SK-N-SH (cell line): Measurements from ENCODE around the gene FOXO1. TPM values are rescaled to one million over a fixed set of nuclear protein-coding genes. Genes with fewer than 3 reads are reported as not detected.
A peak's percentile ranks its signal among the peaks of the same experiment; 100 is the strongest.
"Not testable (repeated sequence)": the region's sequence is repeated elsewhere in the genome, so short reads cannot be mapped to it uniquely, and the experiment has no call there.

ENCODE experiments used
- CTCF ChIA-PET: fragments of 300-600, 350-600 bp; formaldehyde crosslinking; extraction: SDS; loops from one replicate; lab custom pipeline; 2021; lab: Yijun Ruan, JAX
- POLR2A ChIA-PET: fragments of 350-600 bp; sonication (Branson Sonifier 250); formaldehyde crosslinking; extraction: SDS; loops from one replicate; lab custom pipeline; 2020; ENCODE audit warnings: antibody characterized with exemption, inconsistent platforms; lab: Yijun Ruan, JAX
- DNase-seq: peaks from one replicate; pipeline ENCODE4 v3.0.0; 2012
- H2AFZ ChIP-seq: fragments of 200-600 bp; sonication (generic); 2 replicates; pipeline ENCODE4 v1.8.1; 2016; ENCODE audit warnings: antibody characterized with exemption, mild to moderate bottlenecking, low read depth
- H3F3A ChIP-seq: fragments of 200-600 bp; sonication (generic); replicated peaks from 2 replicates; pipeline ENCODE3; 2016; ENCODE audit warnings: antibody characterized with exemption, mild to moderate bottlenecking; ENCODE audit not compliant: insufficient read depth
- H3K27ac ChIP-seq, 2 experiments: fragments of 200-500 bp in 1 of 2; fragments of 200-600 bp in 1 of 2; sonication (Bioruptor generic) in 1 of 2; sonication (generic), shearing (Covaris generic) in 1 of 2; 2 replicates each; pipeline versions ENCODE4 v1.5.1 to v1.6.1; 2014 to 2016; ENCODE audit warnings: low read depth in 2 of 2, inconsistent platforms in 1 of 2, low read length in 1 of 2, mild to moderate bottlenecking in 1 of 2, mixed read lengths in 1 of 2
- H3K27me3 ChIP-seq: fragments of 200-600 bp; sonication (generic), shearing (Covaris generic); 2 replicates; pipeline ENCODE4 v1.6.1; 2016; ENCODE audit warnings: mixed run types; ENCODE audit not compliant: insufficient read depth
- H3K36me3 ChIP-seq, 2 experiments: fragments of 200-500 bp in 1 of 2; fragments of 200-600 bp in 1 of 2; sonication (Bioruptor generic) in 1 of 2; sonication (generic) in 1 of 2; replicated peaks in 1 of 2; 2 replicates each; pipeline versions ENCODE3 to v1.5.1; 2014 to 2016; ENCODE audit warnings: low read length in 1 of 2, mild to moderate bottlenecking in 1 of 2; ENCODE audit not compliant: insufficient read depth in 2 of 2, control insufficient read depth in 1 of 2
- H3K4me1 ChIP-seq, 2 experiments: fragments of 200-500 bp in 1 of 2; fragments of 200-600 bp in 1 of 2; sonication (Bioruptor generic) in 1 of 2; sonication (generic), shearing (Covaris generic) in 1 of 2; 2 replicates each; pipeline versions ENCODE4 v1.5.1 to v1.6.1; 2014 to 2016; ENCODE audit warnings: low read depth in 1 of 2, low read length in 1 of 2, mixed run types in 1 of 2; ENCODE audit not compliant: insufficient read depth in 2 of 2, control insufficient read depth in 1 of 2
- H3K4me2 ChIP-seq: fragments of 200-600 bp; sonication (generic), shearing (Covaris generic); 2 replicates; pipeline ENCODE4 v1.6.1; 2017; ENCODE audit warnings: mixed run types
- H3K4me3 ChIP-seq, 2 experiments: fragments of 200-500 bp in 1 of 2; fragments of 200-600 bp in 1 of 2; sonication (Bioruptor generic) in 1 of 2; sonication (generic), shearing (Covaris generic) in 1 of 2; 2 replicates each; pipeline versions ENCODE4 v1.5.1 to v1.8.1; 2014 to 2016; ENCODE audit warnings: low read depth in 2 of 2, inconsistent platforms in 1 of 2, low read length in 1 of 2, mild to moderate bottlenecking in 1 of 2, mixed read lengths in 1 of 2, moderate library complexity in 1 of 2
- H3K79me2 ChIP-seq: fragments of 200-600 bp; sonication (generic); 2 replicates; pipeline ENCODE4 v1.8.1; 2017; ENCODE audit warnings: mild to moderate bottlenecking; ENCODE audit not compliant: insufficient read depth
- H3K9ac ChIP-seq: fragments of 200-600 bp; sonication (generic); 2 replicates; pipeline ENCODE4 v1.6.1; 2017; ENCODE audit warnings: mixed run types
- H3K9me2 ChIP-seq: fragments of 200-600 bp; sonication (generic); 2 replicates; pipeline ENCODE4 v1.6.1; 2017; ENCODE audit warnings: mixed run types
- H3K9me3 ChIP-seq: fragments of 200-600 bp; sonication (generic); 2 replicates; pipeline ENCODE4 v1.6.1; 2017; ENCODE audit warnings: mixed run types, mild to moderate bottlenecking, moderate library complexity
- H4K20me1 ChIP-seq: fragments of 200-600 bp; sonication (generic); 2 replicates; pipeline ENCODE4 v1.6.1; 2017; ENCODE audit warnings: mild to moderate bottlenecking, mixed run types; ENCODE audit not compliant: insufficient read depth
- ELF1 ChIP-seq: IDR thresholded peaks from 2 replicates; pipeline ENCODE4 v1.4.0; 2012
- MAX ChIP-seq: IDR thresholded peaks from 2 replicates; pipeline ENCODE4 v1.4.0; 2012; ENCODE audit warnings: low read depth
- MEF2A ChIP-seq: IDR thresholded peaks from 2 replicates; pipeline ENCODE4 v1.4.0; 2012; ENCODE audit warnings: low read depth, borderline replicate concordance
- NFIC ChIP-seq: IDR thresholded peaks from 2 replicates; pipeline ENCODE4 v1.4.0; 2012; ENCODE audit warnings: borderline replicate concordance
- RFX5 ChIP-seq: IDR thresholded peaks from 2 replicates; pipeline ENCODE4 v1.6.1; 2012; ENCODE audit warnings: mild to moderate bottlenecking, improper control_type of control experiment, low read length
- RXRA ChIP-seq: IDR thresholded peaks from 2 replicates; pipeline ENCODE4 v1.4.0; 2012; ENCODE audit warnings: low read depth, mild to moderate bottlenecking, borderline replicate concordance
- USF2 ChIP-seq: fragments of 150-350 bp; IDR thresholded peaks from 2 replicates; pipeline ENCODE4 v1.6.1; 2017; ENCODE audit warnings: antibody characterized with exemption, low read length, low read depth, borderline replicate concordance
- WGBS: methylation state at CpG from one replicate; pipeline ENCODE4 v1.1.6; 2017; ENCODE audit warnings: low lambda C conversion rate; 5-methylcytosine and 5-hydroxymethylcytosine counted together
- polyA plus RNA-seq, 3 experiments: library from polyadenylated mRNA; depleted of rRNA; stranded (reverse); fragments of >200 nt; gene quantifications; 2 replicates each; pipeline ENCODE4 v1.2.3, GENCODE V29; 2012

Gene FOXO1
- polyA plus RNA-seq, 1 of the 3 experiments (the other 2 are of a cell fraction) = 1.8 TPM

DNA sequence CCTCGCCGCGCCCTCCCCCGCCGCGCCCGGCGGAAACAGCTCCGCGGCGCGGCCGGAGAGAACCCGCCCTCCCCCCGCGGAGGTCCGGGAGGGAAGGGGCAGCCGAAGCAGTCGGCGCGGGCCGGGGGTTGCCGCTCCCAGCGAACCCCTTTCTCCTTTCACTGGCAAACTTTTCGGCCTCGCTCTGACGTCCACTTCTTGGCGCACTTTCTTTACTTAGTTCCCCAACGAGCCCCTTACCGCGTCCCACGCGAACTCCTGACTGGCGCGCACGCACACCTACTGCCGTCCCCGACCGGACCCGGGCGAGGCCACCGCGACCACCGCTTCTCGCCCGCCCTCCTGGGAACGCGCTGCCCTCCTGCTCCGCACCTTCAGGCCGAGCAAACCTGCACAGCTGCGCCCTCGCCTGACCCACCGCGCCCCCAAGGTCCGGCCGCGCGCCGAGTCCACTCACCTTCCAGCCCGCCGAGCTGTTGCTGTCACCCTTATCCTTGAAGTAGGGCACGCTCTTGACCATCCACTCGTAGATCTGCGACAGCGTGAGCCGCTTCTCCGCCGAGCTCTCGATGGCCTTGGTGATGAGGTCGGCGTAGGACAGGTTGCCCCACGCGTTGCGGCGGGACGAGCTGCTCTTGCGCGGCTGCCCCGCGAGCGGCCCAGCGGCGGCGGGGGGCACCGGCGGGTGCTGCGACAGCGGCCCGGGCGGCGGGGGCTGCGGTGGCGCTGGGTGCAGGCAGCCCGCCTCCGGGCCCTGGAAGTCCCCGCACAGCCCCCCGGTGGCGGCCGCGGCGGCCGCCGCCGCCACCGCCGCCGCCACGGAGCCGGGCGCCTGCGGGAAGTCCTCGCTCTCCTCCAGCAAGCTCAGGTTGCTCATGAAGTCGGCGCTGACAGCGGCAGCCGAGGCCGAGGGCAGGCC, 1.1 kb downstream of the FOXO1 start:
- CTCF ChIA-PET = interaction anchor here (0.6 to 1.3 kb wide), 3 partner anchors 13 to 596 kb away, joined by 3 to 5 read pairs (median 3); no protein-coding TSS in a partner anchor
- H3F3A ChIP-seq = peaks cover 5% of the 10 kb centered on the region
- H3K9me3 ChIP-seq = no peaks in the 10 kb centered on the region
- peak overlapping the region; percentile 71 to 88 for H3K4me3 ChIP-seq
- H3K27ac ChIP-seq = peak overlapping the region in 1 of 2 experiments; percentile 72; a peak in 2 of 4 replicates
- peak overlapping the region; percentile 96; the same call in 1 of the 2 replicates for H2AFZ ChIP-seq
- POLR2A ChIA-PET = interaction anchor here (1.2 kb wide), 1 partner anchor 602 kb away, joined by 3 read pairs; no protein-coding TSS in a partner anchor
- no peaks in the 10 kb centered on the region for H3K36me3 ChIP-seq
- TF ChIP-seq USF2 = no peak
- 0 out of 2 replicates have a peak, but pooled peaks have one; percentile 1 for TF ChIP-seq MAX
- no peak for TF ChIP-seq MEF2A
- no peak for TF ChIP-seq NFIC
- H3K79me2 ChIP-seq = peaks cover 40% of the 10 kb centered on the region
- DNase-seq = peak; percentile 65
- peaks cover 10 to 13% of the 10 kb centered on the region in 2 experiments; a peak in 2 of 4 replicates for H3K4me1 ChIP-seq
- peak overlapping the region; percentile 72 for H3K9ac ChIP-seq
- no peaks in the 10 kb centered on the region; the same call in 1 of the 2 replicates for H4K20me1 ChIP-seq
- WGBS = 0% methylated on average over 25 of the region's 117 CpGs
- H3K9me2 ChIP-seq = no peaks in the 10 kb centered on the region
- peak overlapping the region; percentile 92 for H3K4me2 ChIP-seq
- no peaks in the 10 kb centered on the region for H3K27me3 ChIP-seq

DNA sequence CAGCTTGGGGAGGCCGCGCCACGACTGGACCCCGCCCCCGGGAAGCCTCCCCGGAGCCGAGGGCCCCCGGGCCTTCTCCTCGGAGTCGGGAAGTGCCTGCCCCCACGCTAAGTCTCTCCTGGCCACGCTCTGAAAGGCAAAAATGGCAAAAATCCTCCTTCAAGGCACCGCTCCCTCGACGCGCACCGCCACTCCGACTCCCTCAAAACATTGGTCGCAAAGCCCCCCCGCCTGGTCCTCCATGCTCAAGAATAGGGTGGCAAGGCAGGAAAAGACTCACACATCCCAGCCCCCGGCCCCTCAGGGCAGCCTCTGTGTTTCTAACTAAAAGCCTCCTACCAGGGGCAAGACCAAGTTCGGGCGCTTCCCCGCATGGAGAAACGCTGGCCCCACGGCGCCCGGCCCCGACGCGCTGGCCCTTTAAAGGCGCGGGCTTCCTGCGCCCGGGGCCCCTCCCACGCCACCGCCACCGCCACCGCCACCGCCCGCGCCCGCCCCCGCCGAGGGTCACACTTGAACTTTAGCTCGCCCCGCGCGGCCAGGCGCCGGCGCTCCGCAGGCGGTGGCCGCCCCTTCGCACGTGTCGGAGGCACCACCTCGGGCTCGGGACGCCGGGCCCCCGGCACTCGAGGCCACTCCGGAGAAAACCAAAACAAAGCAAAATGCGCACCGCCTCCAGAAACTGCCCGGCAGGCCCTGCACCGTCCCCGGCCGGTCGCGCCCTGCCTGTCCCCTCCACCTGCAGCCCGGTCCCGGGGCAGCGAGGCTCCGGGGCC, 1.9 kb downstream of the FOXO1 start:
- DNase-seq = peak; percentile 70
- 10% methylated on average over 10 of the region's 77 CpGs for WGBS
- peaks cover 5% of the 10 kb centered on the region for H3F3A ChIP-seq
- peak overlapping the region; percentile 71 to 88 for H3K4me3 ChIP-seq
- ChIA-PET POLR2A (interaction anchor here (1.2 kb wide), 1 partner anchor 601 kb away, joined by 3 read pairs; no protein-coding TSS in a partner anchor), CTCF (interaction anchor here (1.3 kb wide), 1 partner anchor 595 kb away, joined by 5 read pairs; no protein-coding TSS in a partner anchor)
- no peak for TF ChIP-seq RXRA
- peak; percentile 53; the same call in 1 of the 2 replicates for TF ChIP-seq MAX
- no peak for TF ChIP-seq RFX5
- no peak for TF ChIP-seq MEF2A
- no peak for TF ChIP-seq ELF1
- no peaks in the 10 kb centered on the region for H3K27me3 ChIP-seq
- peaks cover 45% of the 10 kb centered on the region for H3K79me2 ChIP-seq
- H3K4me1 ChIP-seq = peaks cover 10 to 19% of the 10 kb centered on the region in 2 experiments; a peak in 2 of 4 replicates
- H4K20me1 ChIP-seq = no peaks in the 10 kb centered on the region; the same call in 1 of the 2 replicates
- peak overlapping the region in 1 of 2 experiments; percentile 50; a peak in 2 of 4 replicates for H3K27ac ChIP-seq
- peak overlapping the region; percentile 71 for H3K9ac ChIP-seq
- no peaks in the 10 kb centered on the region for H3K36me3 ChIP-seq
- H3K9me3 ChIP-seq = no peaks in the 10 kb centered on the region
- H3K9me2 ChIP-seq = no peaks in the 10 kb centered on the region
- peak overlapping the region; percentile 92 for H3K4me2 ChIP-seq
- H2AFZ ChIP-seq = peak overlapping the region; percentile 96; the same call in 1 of the 2 replicates

DNA sequence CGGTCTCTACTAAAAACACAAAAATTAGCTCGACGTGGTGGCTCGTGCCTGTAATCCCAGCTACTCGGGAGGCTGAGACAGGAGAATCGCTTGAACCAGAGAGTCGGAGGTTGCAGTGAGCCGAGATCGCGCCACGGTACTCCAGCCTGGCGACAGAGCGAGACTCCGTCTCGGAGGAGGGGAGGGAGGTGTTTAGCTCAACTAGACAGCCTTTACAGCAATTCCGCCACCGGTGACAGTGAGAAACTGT, 2.4 kb downstream of the FOXO1 start:
- Histone ChIP-seq H3K4me2 (peak overlapping the region; percentile 92), H3K4me1 (peaks cover 10 to 19% of the 10 kb centered on the region in 2 experiments; a peak in 2 of 4 replicates), H3K9ac (peak overlapping the region; percentile 71; the same call in 1 of the 2 replicates), H3K79me2 (peaks cover 49% of the 10 kb centered on the region), H2AFZ (peak overlapping the region; percentile 96; the same call in 1 of the 2 replicates), H3K4me3 (peak overlapping the region; percentile 71 to 88)
- H3K9me2 ChIP-seq, H3K36me3 ChIP-seq, H3F3A ChIP-seq, H4K20me1 ChIP-seq, DNase-seq, H3K9me3 ChIP-seq, H3K27me3 ChIP-seq, H3K27ac ChIP-seq, POLR2A ChIA-PET, CTCF ChIA-PET: not testable (repeated sequence)
- WGBS = 42% methylated on average over 15 of the region's 17 CpGs
